ENCODE measurements around the gene TBX10. TPM values are rescaled to one million over a fixed set of nuclear protein-coding genes. Genes with fewer than 3 reads are reported as not detected.
"Not testable (repeated sequence)": the region's sequence is repeated elsewhere in the genome, so short reads cannot be mapped to it uniquely, and the experiment has no call there.

TBX10 gene
- total and polyA plus RNA-seq, 12 donors: not detected

- Histone ChIP-seq H3K4me1 (replicated peaks in 1 of 2) (no peaks in the 10 kb centered on the region), H3K27me3 (no peaks in the 10 kb centered on the region), H3K36me3 (replicated peaks in 1 of 2) (no peaks in the 10 kb centered on the region), H3K9me3 (replicated peaks in 1 of 3) (no peaks in the 10 kb centered on the region), H3K27ac (no peak overlapping the region), H3K4me3 (no peak overlapping the region)
- intact Hi-C loops (cut with DNase I): no loop called here
- 71 to 97% (median 83%) methylated on average over 1 of the region's 1 CpG for WGBS, 4 donors
- TF ChIP-seq CTCF (IDR thresholded peaks at IDR 0.05) (no peak), POLR2A (IDR thresholded peaks at IDR 0.05) (no peak)
- DNase-seq: no peak
These were observed 42.7 kb downstream of the TBX10 start for GRCh38 chr11:67596753-67597300.

GRCh38 chr11:67594480-67594879, 45.1 kb downstream of the TBX10 start:
- H3K9me3 ChIP-seq (replicated peaks in 1 of 3): no peaks in the 10 kb centered on the region
- no peak overlapping the region for H3K27ac ChIP-seq
- 61 to 65% (median 63%) methylated on average over 3 of the region's 3 CpGs for WGBS, 4 donors
- TF ChIP-seq CTCF (IDR thresholded peaks at IDR 0.05) (no peak), POLR2A (IDR thresholded peaks at IDR 0.05) (no peak)
- no peak for DNase-seq
- intact Hi-C loops (cut with DNase I): no loop called here
- no peaks in the 10 kb centered on the region for H3K4me1 ChIP-seq (replicated peaks in 1 of 2)
- H3K36me3 ChIP-seq (replicated peaks in 1 of 2): no peaks in the 10 kb centered on the region
- H3K27me3 ChIP-seq: no peaks in the 10 kb centered on the region
- H3K4me3 ChIP-seq: no peak overlapping the region

- DNase-seq: no peak
- H3K36me3 ChIP-seq (replicated peaks in 1 of 2): no peaks in the 10 kb centered on the region
- H3K4me3 ChIP-seq: no peak overlapping the region
- TF ChIP-seq POLR2A (IDR thresholded peaks at IDR 0.05) (no peak), CTCF (IDR thresholded peaks at IDR 0.05) (no peak)
- no peaks in the 10 kb centered on the region for H3K4me1 ChIP-seq (replicated peaks in 1 of 2)
- no peaks in the 10 kb centered on the region for H3K27me3 ChIP-seq
- 66 to 81% (median 67%) methylated on average over 3 of the region's 3 CpGs for WGBS, 4 donors
- H3K9me3 ChIP-seq (replicated peaks in 1 of 3): no peaks in the 10 kb centered on the region
- no peak overlapping the region for H3K27ac ChIP-seq
- intact Hi-C loops (cut with DNase I): no loop called here
These were observed 46.0 kb downstream of the TBX10 start for GRCh38 chr11:67593565-67593905.

GRCh38 chr11:67592880-67593564, 46.5 kb downstream of the TBX10 start:
- TF ChIP-seq CTCF (IDR thresholded peaks at IDR 0.05): no peak
- no peak for TF ChIP-seq POLR2A (IDR thresholded peaks at IDR 0.05)
- Histone ChIP-seq H3K27me3 (no peaks in the 10 kb centered on the region), H3K36me3 (replicated peaks in 1 of 2) (no peaks in the 10 kb centered on the region), H3K27ac (no peak overlapping the region), H3K4me3 (no peak overlapping the region), H3K4me1 (replicated peaks in 1 of 2) (no peaks in the 10 kb centered on the region), H3K9me3 (replicated peaks in 1 of 3) (no peaks in the 10 kb centered on the region)
- WGBS, 4 donors: 76 to 87% (median 79%) methylated on average over 7 to 12 of the region's 12 CpGs
- DNase-seq: no peak
- intact Hi-C loops (cut with DNase I): no loop called here

GRCh38 chr11:67588899-67589415, 50.6 kb downstream of the TBX10 start:
- H3K27me3 ChIP-seq; H3K36me3 ChIP-seq (replicated peaks in 1 of 2); H3K9me3 ChIP-seq (replicated peaks in 1 of 3); H3K4me1 ChIP-seq (replicated peaks in 1 of 2); intact Hi-C loops (cut with DNase I); H3K27ac ChIP-seq; DNase-seq; H3K4me3 ChIP-seq: not testable (repeated sequence)
- 78 to 86% (median 81%) methylated on average over 11 of the region's 11 CpGs for WGBS, 4 donors
